ENCODE results near the gene ATP6V1G2. TPM values are rescaled to one million over a fixed set of nuclear protein-coding genes. Genes with fewer than 3 reads are reported as not detected.

Gene ATP6V1G2
- total and polyA plus RNA-seq, 2 of the 8 experiments (the other 6 are each of a cell fraction or from before 2014, with no cell fraction given) = 3.0 to 5.7 TPM

DNA sequence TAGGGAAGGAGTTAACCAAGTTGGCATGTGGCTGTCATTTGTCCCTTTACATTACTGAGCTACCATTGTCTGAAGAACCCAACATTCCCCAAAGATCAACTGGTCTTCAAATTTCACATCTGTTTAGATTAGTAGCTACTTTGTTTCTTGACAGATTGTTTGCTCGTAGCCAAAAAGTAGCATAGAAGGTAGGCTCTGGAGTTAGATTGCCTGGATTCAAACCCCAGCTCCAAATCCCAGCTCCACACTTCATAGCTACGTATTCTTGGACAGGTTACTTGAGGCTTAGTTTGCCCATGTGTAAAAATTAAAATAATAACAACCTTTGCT is 2.1 kb upstream of the ATP6V1G2 start:
- TF ChIP-seq TAF1 (IDR thresholded peaks at IDR 0.05; ENCODE audit: low read depth, low read length) (no peak), EP300 (IDR thresholded peaks at IDR 0.05; ENCODE audit: borderline replicate concordance in 1 of 2, low read depth in 2 of 2, low read length in 2 of 2) (no peak), JUND (IDR thresholded peaks at IDR 0.05; ENCODE audit: low read length) (no peak), CBX5 (IDR thresholded peaks at IDR 0.05; ENCODE audit: low read depth, low read length) (no peak), BACH1 (IDR thresholded peaks at IDR 0.05; ENCODE audit: low read length) (no peak)
- no peak overlapping the region for H2BK12ac ChIP-seq (ENCODE audit: low read depth, low read length)
- H2BK120ac ChIP-seq (replicated peaks; ENCODE audit: low read depth, low read length) = no peak overlapping the region
- peaks cover 0 to 4% (median 3%) of the 10 kb centered on the region in 4 experiments; a peak in 4 of 8 replicates for H3K36me3 ChIP-seq (ENCODE audit: control insufficient read depth in 2 of 4, insufficient read depth in 4 of 4, low read length in 3 of 4)
- no peak overlapping the region for H3K18ac ChIP-seq (ENCODE audit: extremely low read depth, low read length)
- peaks cover 0 to 8% (median 5%) of the 10 kb centered on the region in 4 experiments; a peak in 5 of 7 replicates for H3K4me1 ChIP-seq (replicated peaks in 1 of 4; ENCODE audit: control insufficient read depth in 3 of 4, insufficient read depth in 4 of 4, low read length in 3 of 4)
- H2AK5ac ChIP-seq (ENCODE audit: low read depth, low read length) = no peak overlapping the region
- no peak overlapping the region for H3K4ac ChIP-seq (replicated peaks; ENCODE audit: insufficient read length, low read depth, low read length)
- no peak overlapping the region for H2BK5ac ChIP-seq (ENCODE audit: low read depth, low read length)
- ChIA-PET POLR2A (ENCODE audit: partially characterized antibody) (interaction anchor here (0.6 to 18.4 kb wide), 13 partner anchors 8 to 121 kb away, joined by 3 to 428 read pairs (median 4); partner anchors contain the start of genes BAG6, C6orf47, LY6G5B and MCCD1), CTCF (ENCODE audit: partially characterized antibody) (interaction anchor here (0.8 to 24.7 kb wide), 7 partner anchors 16 to 175 kb away, joined by 3 to 613 read pairs (median 3); partner anchors contain the start of genes LST1, LTB, MPIG6B and NCR3)
- H4K5ac ChIP-seq (ENCODE audit: insufficient read length, low read depth, low read length) = no peak overlapping the region
- H3K9me3 ChIP-seq (ENCODE audit: insufficient read depth in 2 of 2, low read depth in 1 of 2, low read length in 1 of 2) = no peaks in the 10 kb centered on the region
- DNase-seq (ENCODE audit: low read depth in 1 of 2, low spot score in 2 of 2) = no peak
- no peak overlapping the region for H3K56ac ChIP-seq (replicated peaks; ENCODE audit: insufficient read length, low read depth, low read length)
- H3K14ac ChIP-seq (ENCODE audit: insufficient read length) = no peak overlapping the region
- no peak overlapping the region for H2AFZ ChIP-seq (ENCODE audit: low read length)
- peak overlapping the region in 1 of 2 experiments; percentile 32; a peak in 1 of 4 replicates for H3K4me2 ChIP-seq (ENCODE audit: insufficient read depth in 1 of 2, low read depth in 2 of 2, low read length in 2 of 2)
- H4K20me1 ChIP-seq (replicated peaks in 1 of 2; ENCODE audit: control insufficient read depth in 1 of 2, insufficient read depth in 2 of 2, low read length in 2 of 2) = no peaks in the 10 kb centered on the region
- no peak overlapping the region for H3K27ac ChIP-seq (ENCODE audit: low read depth, low read length)
- H2BK20ac ChIP-seq (ENCODE audit: low read length) = no peak overlapping the region
- H4K8ac ChIP-seq (ENCODE audit: extremely low read depth, insufficient read depth, low read length) = no peak overlapping the region
- peaks cover 0 to 9% of the 10 kb centered on the region in 2 experiments; a peak in 1 of 4 replicates for H3K79me2 ChIP-seq (ENCODE audit: control insufficient read depth in 1 of 2, insufficient read depth in 2 of 2, low read length in 2 of 2)
- no peak overlapping the region for H2BK15ac ChIP-seq (ENCODE audit: low read length)
- no peak overlapping the region for H4K91ac ChIP-seq (replicated peaks; ENCODE audit: insufficient read length, low read length)
- H3K4me3 ChIP-seq (ENCODE audit: extremely low read depth in 1 of 4, insufficient read depth in 2 of 4, low read depth in 3 of 4, low read length in 4 of 4) = peak overlapping the region in 1 of 4 experiments; percentile 70; a peak in 1 of 8 replicates
- no peaks in the 10 kb centered on the region; the same call in 1 of the 2 replicates for H3K79me1 ChIP-seq (ENCODE audit: low read depth, low read length)
- no peak overlapping the region for H3K23ac ChIP-seq (ENCODE audit: insufficient read length)
- H3K9ac ChIP-seq (replicated peaks in 1 of 4; ENCODE audit: extremely low read depth in 1 of 4, low read depth in 3 of 4, low read length in 3 of 4) = no peak overlapping the region
- peaks cover 2% of the 10 kb centered on the region; the same call in 1 of the 2 replicates for H3K23me2 ChIP-seq (ENCODE audit: low read depth, low read length)
- WGBS, 2 experiments (ENCODE audit: extremely low coverage in 1 of 2, insufficient coverage in 1 of 2, insufficient read length in 1 of 2, insufficient replicate concordance in 2 of 2, low coverage in 1 of 2, low lambda C conversion rate in 2 of 2, missing lambda C conversion rate in 1 of 2) = 84% methylated on average over 2 of the region's 2 CpGs; no CpG with 5 or more reads in 1 of the 2 experiments
- no peak for FAIRE-seq
- no peaks in the 10 kb centered on the region for H3K27me3 ChIP-seq (replicated peaks in 1 of 4; ENCODE audit: control insufficient read depth in 3 of 4, extremely low read depth in 1 of 4, insufficient read depth in 3 of 4, low read length in 3 of 4)

Measured in H1 (cell line).